ENCODE results near the gene MAJIN.

MAJIN gene

GRCh38 chr11:64892411-64892831 is 79.5 kb downstream of the MAJIN start:
- no peak for DNase-seq (ENCODE audit: low spot score)

GRCh38 chr11:64891880-64892279 is 80.0 kb downstream of the MAJIN start:
- no peak for DNase-seq (ENCODE audit: low spot score)

GRCh38 chr11:64891215-64891848 is 80.6 kb downstream of the MAJIN start:
- no peak for DNase-seq (ENCODE audit: low spot score)

GRCh38 chr11:64890522-64890939 is 81.4 kb downstream of the MAJIN start:
- no peak for DNase-seq (ENCODE audit: low spot score)

GRCh38 chr11:64888729-64889511 is 83.0 kb downstream of the MAJIN start:
- no peak for DNase-seq (ENCODE audit: low spot score)

- no peak for DNase-seq (ENCODE audit: low spot score)
Measured at GRCh38 chr11:64888406-64888728, 83.5 kb downstream of the MAJIN start.

Measured in pons (tissue), 1 donor.